Activated CD4-positive, alpha-beta T cell treated with anti-CD3 and anti-CD28 coated beads, Interleukin-2, amount 10 ng/mL, durations not matched to agents 7 days and 5 days (primary cell): ENCODE measurements around the gene MYO9A. TPM values are rescaled to one million over a fixed set of nuclear protein-coding genes. Genes with fewer than 3 reads are reported as not detected.

ENCODE experiments used
- CTCF ChIA-PET: fragments of 350-600 bp; sonication (Branson Sonifier 250); formaldehyde crosslinking; loops from one replicate; lab custom pipeline; 2021; ENCODE audit warnings: antibody characterized with exemption; lab: Charles Lee
- POLR2A ChIA-PET: fragments of 350-600 bp; sonication (Branson Sonifier 250); formaldehyde crosslinking; loops from one replicate; lab custom pipeline; 2021; ENCODE audit warnings: antibody characterized with exemption; lab: Charles Lee
- DNase-seq: peaks from one replicate; pipeline ENCODE4 v3.0.0-alpha.2; 2020
- H3K27ac Mint-ChIP-seq: one replicate; pipeline ENCODE4 v1.8.0; 2021; ENCODE audit warnings: mild to moderate bottlenecking, moderate library complexity, mixed read lengths
- H3K27me3 Mint-ChIP-seq: one replicate; pipeline ENCODE4 v1.8.0; 2021; ENCODE audit warnings: mixed read lengths
- H3K36me3 Mint-ChIP-seq: one replicate; pipeline ENCODE4 v1.8.0; 2021; ENCODE audit warnings: low read depth, mixed read lengths
- H3K4me1 Mint-ChIP-seq: one replicate; pipeline ENCODE4 v1.8.0; 2021; ENCODE audit warnings: mixed read lengths
- H3K4me3 Mint-ChIP-seq: one replicate; pipeline ENCODE4 v1.8.0; 2021; ENCODE audit warnings: mild to moderate bottlenecking, moderate library complexity, mixed read lengths
- H3K9me3 Mint-ChIP-seq: one replicate; pipeline ENCODE4 v1.8.0; 2021; ENCODE audit warnings: mixed read lengths
- total RNA-seq, 2 experiments: library from RNA; stranded (reverse); gene quantifications; one replicate each; pipeline ENCODE4 v1.2.3, GENCODE V29; 2021

Gene MYO9A
- total RNA-seq, 2 experiments from 2014 or later = 21.8 to 24.1 TPM

DNA sequence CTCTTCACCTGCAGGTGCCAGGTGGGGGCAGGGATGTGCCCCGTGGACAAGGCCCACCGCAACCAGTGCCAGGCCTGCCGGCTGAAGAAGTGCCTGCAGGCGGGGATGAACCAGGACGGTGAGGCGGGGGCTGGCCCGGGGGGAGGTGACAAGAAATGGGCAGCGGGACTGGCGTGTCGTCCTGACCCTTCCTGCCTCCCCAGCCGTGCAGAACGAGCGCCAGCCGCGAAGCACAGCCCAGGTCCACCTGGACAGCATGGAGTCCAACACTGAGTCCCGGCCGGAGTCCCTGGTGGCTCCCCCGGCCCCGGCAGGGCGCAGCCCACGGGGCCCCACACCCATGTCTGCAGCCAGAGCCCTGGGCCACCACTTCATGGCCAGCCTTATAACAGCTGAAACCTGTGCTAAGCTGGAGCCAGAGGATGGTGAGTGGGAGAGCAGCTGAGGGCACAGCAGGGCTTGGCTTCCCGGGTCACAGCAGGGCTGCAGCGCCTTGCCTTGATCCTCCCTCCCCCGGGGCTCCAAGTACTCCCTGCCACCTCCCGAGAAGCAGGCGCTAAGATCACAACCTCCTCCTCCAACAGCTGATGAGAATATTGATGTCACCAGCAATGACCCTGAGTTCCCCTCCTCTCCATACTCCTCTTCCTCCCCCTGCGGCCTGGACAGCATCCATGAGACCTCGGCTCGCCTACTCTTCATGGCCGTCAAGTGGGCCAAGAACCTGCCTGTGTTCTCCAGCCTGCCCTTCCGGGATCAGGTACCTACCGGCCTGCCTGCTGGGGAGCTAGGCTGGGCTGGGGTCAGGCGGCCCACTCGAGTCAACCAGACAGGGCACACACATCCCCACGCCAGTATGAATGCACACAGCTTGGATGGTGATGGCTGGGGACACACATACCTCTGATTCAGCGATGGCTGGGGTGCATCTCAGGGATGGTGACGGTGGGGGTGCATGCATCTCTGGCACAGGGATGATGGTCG lies 305.9 kb downstream of the MYO9A start:
- CTCF ChIA-PET = interaction anchor here (1.8 kb wide), 1 partner anchor 9 kb away, joined by 6 read pairs; no protein-coding TSS in a partner anchor
- POLR2A ChIA-PET = interaction anchor here (0.6 kb wide), 1 partner anchor 19 kb away, joined by 3 read pairs; no protein-coding TSS in a partner anchor
- no peak overlapping the region for H3K27ac Mint-ChIP-seq

DNA sequence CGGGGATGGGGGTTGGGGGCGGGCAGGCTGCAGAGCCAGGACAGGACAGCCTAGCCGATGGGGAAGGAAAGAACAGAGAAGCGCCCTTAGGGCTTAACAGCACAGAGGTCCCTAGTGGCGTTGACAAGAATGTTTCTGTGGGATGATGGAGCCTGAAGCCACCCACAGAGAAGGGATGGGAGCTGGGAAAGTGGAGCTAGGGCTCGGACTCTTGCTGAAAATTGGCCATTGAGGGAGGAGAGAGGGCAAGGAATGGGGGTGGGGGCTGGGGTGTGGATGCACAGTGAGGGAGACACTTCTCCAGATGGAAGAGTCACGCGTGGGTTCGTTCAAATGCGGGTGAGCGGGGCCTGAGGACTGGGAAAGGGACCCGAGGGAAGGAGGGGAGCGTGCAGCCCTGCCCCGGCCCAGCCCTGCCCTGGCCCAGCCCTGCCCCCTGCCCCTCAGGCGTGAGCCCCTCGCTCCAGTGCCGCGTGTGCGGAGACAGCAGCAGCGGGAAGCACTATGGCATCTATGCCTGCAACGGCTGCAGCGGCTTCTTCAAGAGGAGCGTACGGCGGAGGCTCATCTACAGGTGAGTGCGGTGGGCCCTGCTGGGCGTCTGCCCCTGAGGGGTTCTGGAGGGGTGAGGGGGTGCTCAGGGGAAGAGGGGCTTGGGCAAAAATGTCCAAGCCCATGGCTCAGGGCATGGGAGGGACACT lies 306.8 kb downstream of the MYO9A start:
- H3K9me3 Mint-ChIP-seq = no peaks in the 10 kb centered on the region
- ChIA-PET CTCF (no interaction called here), POLR2A (no interaction called here)
- H3K4me3 Mint-ChIP-seq = no peak overlapping the region
- H3K36me3 Mint-ChIP-seq = no peaks in the 10 kb centered on the region
- H3K27ac Mint-ChIP-seq = no peak overlapping the region
- H3K27me3 Mint-ChIP-seq = no peaks in the 10 kb centered on the region
- no peak for DNase-seq
- H3K4me1 Mint-ChIP-seq = no peaks in the 10 kb centered on the region

More for the DNA sequence above, 305.9 kb downstream of the MYO9A start:
- Mint-ChIP-seq H3K9me3 (no peaks in the 10 kb centered on the region), H3K4me1 (no peaks in the 10 kb centered on the region), H3K36me3 (no peaks in the 10 kb centered on the region), H3K27me3 (no peaks in the 10 kb centered on the region), H3K4me3 (no peak overlapping the region)
- no peak for DNase-seq

DNA sequence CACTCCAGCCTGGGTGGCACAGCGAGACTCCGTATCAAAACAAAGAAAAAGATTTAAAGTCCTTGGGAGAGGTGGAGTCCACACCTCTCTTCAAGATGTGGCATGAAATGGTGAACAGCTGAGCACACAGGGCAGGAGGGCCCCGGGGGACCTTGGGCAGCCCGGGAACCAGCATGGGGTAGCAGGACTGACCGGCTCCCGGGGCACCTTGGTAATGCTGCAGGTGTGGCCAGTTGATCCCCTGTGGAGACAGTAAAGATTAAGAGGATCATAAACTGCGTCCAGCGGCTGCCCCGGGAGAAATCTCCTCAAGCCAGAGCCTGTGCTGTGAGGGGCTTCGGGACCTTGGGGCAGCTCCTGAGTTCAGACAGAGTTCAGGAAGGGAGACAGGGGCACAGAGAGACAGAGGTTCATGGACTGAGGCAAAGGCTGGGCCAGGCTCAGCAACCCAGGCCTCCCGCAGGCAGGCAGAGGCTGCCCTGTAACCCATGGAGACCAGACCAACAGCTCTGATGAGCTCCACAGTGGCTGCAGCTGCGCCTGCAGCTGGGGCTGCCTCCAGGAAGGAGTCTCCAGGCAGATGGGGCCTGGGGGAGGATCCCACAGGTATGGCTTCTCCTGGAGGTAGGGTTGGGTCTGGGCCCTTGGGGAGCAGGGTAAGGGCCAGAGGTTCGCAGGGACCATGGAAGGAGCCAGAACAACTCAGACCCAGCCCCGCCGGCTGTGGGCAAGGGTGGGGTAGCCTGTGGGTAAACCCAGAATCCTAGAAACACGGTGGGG lies 307.5 kb downstream of the MYO9A start, which contains the start of gene NR2E3:
Gene NR2E3, plus strand, starts transcription at position 299 of the 780 bp plus-strand sequence. Its CDS starts 190 bp downstream, at position 489.
- ChIA-PET POLR2A (no interaction called here), CTCF (no interaction called here)
- no peaks in the 10 kb centered on the region for H3K4me1 Mint-ChIP-seq
- H3K9me3 Mint-ChIP-seq = no peaks in the 10 kb centered on the region
- no peak within 1 kb of the TSS for H3K27ac Mint-ChIP-seq
- no peak for DNase-seq
- H3K4me3 Mint-ChIP-seq = no peak within 1 kb of the TSS
- H3K36me3 Mint-ChIP-seq = no peaks in the 10 kb centered on the region
- no peaks in the 10 kb centered on the region for H3K27me3 Mint-ChIP-seq

DNA sequence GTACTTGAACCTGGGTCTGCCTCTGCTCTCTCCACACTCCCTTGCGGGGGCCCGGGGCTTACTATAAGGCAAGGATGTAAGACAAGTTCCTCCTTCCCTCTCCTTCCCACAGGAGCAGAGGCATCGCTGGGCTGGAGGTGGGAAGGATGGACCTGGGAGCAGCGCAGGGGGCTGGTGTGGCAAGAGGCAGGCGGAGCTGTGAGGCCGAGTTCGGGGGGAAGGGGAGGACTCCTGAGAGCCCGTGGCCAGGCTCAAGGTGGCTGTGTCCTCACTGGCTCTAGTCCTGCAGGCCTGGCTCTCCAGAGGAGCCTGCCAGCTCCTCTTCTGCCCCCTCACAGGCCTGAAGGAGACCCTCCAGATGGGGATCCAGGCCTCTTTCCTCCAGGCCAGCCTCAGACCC lies 308.6 kb downstream of the MYO9A start:
- Mint-ChIP-seq H3K27ac (no peak overlapping the region), H3K27me3 (no peaks in the 10 kb centered on the region), H3K9me3 (no peaks in the 10 kb centered on the region), H3K4me1 (no peaks in the 10 kb centered on the region), H3K4me3 (no peak overlapping the region), H3K36me3 (no peaks in the 10 kb centered on the region)
- DNase-seq = no peak
- CTCF ChIA-PET = no interaction called here
- POLR2A ChIA-PET = no interaction called here

DNA sequence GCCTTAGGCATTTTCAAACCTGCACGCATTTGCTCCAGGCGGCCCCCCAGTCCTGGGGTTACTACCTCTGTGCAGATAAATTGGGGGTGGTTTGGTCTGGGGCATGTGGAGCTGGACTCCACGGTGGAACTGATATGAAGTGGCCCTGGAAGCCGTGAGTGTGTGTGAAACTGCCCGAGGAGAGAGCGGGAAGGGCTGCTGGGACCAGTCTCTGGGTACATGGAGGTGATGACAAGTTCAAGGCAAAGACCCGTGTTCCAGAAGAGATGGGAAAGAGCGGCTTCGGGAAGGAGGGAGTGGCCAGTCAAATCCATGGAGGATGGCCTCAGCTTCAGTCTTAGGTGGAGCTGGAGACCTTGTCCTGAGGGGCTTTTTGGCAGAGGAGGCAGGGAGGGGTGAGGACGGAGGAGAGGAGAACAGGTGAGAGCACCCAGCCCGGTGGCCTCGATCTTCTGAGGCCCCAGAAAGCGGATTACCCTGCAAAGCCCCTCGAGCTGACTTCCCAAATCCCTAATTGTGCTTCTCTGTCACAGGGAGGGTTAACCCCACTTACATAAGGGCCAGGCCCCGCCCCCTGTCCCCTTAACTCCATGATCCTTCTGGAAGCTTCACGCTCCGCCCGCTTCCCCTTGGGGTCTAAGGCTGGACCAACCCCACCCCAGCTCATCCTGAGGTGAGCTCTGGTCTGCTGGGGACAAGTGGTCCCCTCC lies 309.5 kb downstream of the MYO9A start:
- ChIA-PET CTCF (interaction anchor here (0.6 to 1.4 kb wide), 2 partner anchors 28 to 64 kb away, joined by 3 to 4 read pairs; no protein-coding TSS in a partner anchor), POLR2A (no interaction called here)
- no peaks in the 10 kb centered on the region for H3K9me3 Mint-ChIP-seq
- H3K36me3 Mint-ChIP-seq = no peaks in the 10 kb centered on the region
- no peak overlapping the region for H3K4me3 Mint-ChIP-seq
- no peaks in the 10 kb centered on the region for H3K4me1 Mint-ChIP-seq
- no peak overlapping the region for H3K27ac Mint-ChIP-seq
- no peak for DNase-seq
- H3K27me3 Mint-ChIP-seq = no peaks in the 10 kb centered on the region

DNA sequence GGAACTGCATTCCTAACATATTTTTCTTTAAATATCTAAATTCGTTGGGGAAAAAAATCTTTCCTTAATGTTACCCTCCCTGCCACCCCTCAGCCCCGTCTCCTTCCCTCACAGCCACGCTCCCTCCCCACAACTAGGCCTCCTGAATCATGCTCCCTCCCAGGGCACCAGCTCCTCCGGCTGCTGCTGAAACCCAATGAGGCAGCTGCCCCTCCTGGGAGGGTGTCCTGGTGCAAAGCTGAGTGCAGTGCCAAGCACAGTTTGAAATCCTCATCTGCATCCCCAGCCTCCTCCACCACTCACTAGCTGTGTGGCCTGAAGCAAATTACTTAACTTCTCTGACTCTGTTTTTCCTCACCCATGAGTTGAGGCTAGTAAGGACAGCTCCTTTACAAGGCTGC lies 310.3 kb downstream of the MYO9A start:
- ChIA-PET CTCF (interaction anchor here (1.4 kb wide), 1 partner anchor 64 kb away, joined by 3 read pairs; no protein-coding TSS in a partner anchor), POLR2A (no interaction called here)
- Mint-ChIP-seq H3K4me3 (no peak overlapping the region), H3K36me3 (no peaks in the 10 kb centered on the region), H3K9me3 (no peaks in the 10 kb centered on the region), H3K27ac (no peak overlapping the region), H3K4me1 (no peaks in the 10 kb centered on the region), H3K27me3 (no peaks in the 10 kb centered on the region)
- no peak for DNase-seq

DNA sequence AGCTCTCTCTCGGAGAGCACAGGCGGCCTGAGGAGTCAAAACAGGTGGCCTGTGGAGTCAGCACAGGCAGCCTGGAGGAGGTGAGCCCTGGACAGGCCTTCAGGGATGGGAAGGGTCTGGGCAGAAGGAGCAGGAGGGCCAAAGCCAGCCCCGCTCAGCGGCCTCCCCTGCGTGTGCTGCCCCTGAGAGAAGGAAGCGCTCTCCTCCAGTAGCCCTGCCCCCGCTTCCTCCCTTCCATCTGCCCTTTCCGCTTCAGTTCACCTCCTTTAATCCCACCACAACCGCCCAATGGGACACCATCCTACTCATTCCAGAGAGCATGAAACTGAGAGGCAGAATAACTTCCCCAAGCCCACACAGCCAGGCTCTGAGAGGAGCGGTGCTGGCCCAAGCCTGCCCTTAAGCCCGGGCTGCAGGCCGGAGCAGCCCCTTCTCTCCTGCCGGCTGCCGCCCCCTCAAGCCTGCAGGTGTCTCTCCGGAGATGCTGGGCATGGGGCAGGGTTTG lies 310.8 kb downstream of the MYO9A start:
- POLR2A ChIA-PET = no interaction called here
- CTCF ChIA-PET = interaction anchor here (1.4 kb wide), 1 partner anchor 63 kb away, joined by 3 read pairs; no protein-coding TSS in a partner anchor
- no peak overlapping the region for H3K4me3 Mint-ChIP-seq
- H3K27me3 Mint-ChIP-seq = no peaks in the 10 kb centered on the region
- no peak for DNase-seq
- H3K36me3 Mint-ChIP-seq = no peaks in the 10 kb centered on the region
- H3K9me3 Mint-ChIP-seq = no peaks in the 10 kb centered on the region
- H3K4me1 Mint-ChIP-seq = peaks cover 1% of the 10 kb centered on the region
- H3K27ac Mint-ChIP-seq = no peak overlapping the region

DNA sequence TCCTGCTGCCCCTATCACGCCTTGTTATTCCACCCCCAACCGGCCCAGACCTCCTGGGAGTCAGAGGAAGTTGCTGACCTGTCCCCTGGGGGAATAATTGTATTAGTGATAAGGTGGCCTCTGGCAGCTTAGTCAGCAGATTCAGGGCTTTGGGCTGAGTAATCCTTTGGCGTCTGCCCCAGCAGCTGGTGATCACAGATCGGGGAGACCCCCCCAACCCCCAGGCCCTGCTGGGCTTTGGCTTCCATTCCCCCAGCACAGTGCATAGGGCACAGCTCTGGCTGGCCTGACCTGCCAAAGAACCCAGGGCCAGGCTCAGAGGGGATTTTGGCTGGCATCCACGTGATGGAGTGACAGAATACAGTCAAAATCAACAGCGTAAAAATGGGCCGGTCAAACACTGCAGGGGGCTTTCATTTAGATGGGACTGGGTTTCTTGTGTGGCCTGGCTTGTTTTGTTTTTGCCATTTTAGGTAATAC lies 311.5 kb downstream of the MYO9A start:
- H3K27ac Mint-ChIP-seq = no peak overlapping the region
- peaks cover 1% of the 10 kb centered on the region for H3K4me1 Mint-ChIP-seq
- no peak for DNase-seq
- no peaks in the 10 kb centered on the region for H3K36me3 Mint-ChIP-seq
- no peaks in the 10 kb centered on the region for H3K27me3 Mint-ChIP-seq
- no peaks in the 10 kb centered on the region for H3K9me3 Mint-ChIP-seq
- H3K4me3 Mint-ChIP-seq = no peak overlapping the region
- ChIA-PET POLR2A (no interaction called here), CTCF (no interaction called here)

DNA sequence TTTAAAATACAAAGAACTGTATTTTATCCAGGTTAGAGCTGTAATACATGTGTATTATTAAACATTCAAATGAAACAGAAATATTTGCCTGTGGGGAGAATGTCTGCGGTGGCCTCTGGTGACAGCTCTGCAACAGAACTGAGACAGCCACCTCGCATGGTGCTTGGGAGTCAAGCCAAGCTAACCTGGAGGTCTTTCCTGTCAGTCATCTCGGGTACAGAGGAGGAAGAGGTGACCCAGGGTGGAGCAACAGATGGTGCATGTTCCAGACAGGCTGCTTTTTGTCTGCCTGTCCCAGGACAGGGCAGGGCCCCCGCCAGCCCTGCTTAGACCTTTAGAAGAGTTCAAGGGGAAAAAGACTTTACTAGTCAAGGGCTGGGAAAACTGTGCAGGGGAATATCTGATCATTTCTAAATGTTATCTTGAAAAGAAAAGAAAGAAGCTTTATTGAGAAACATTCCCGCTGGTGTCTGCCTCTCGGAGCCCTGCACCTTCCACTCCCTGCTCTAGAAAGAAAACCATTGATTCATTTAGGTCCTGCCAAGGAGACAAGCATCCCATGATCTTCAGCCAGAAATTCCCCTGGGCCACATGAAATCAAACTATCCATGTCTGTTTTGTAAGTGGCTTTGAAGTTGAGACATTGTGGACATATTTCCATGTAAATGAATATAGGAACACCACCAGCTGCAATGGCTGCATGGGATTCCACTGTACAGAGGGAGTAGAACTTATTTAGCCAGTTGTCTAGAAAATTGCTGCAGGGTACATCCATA lies 313.1 kb downstream of the MYO9A start:
- Mint-ChIP-seq H3K4me3 (no peak overlapping the region), H3K27me3 (peaks cover 2% of the 10 kb centered on the region), H3K4me1 (peaks cover 1% of the 10 kb centered on the region), H3K9me3 (no peaks in the 10 kb centered on the region), H3K36me3 (no peaks in the 10 kb centered on the region), H3K27ac (no peak overlapping the region)
- CTCF ChIA-PET = interaction anchor here (0.7 kb wide), 1 partner anchor 75 kb away, joined by 3 read pairs; no protein-coding TSS in a partner anchor
- no peak for DNase-seq
- POLR2A ChIA-PET = no interaction called here

DNA sequence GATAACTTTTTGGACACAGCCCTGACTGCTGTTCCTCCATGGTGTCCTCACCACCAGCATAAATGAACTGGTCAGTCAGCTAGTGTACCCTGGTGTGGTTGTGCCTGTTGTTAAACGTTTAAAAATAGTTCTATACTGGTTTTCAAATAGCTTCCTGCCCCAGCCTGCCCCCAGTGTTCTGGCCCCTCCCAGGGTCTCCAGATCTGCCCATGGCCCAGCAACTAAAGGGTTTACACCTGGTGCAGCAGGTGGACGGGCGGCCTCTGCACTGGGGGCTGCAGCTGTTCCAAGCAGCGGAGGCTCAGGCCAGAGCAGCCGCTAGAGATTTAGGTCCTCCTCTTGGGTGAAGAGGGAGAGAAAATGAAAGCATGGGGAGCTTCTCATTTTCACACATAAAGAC lies 313.7 kb downstream of the MYO9A start:
- ChIA-PET CTCF (interaction anchor here (1.9 kb wide), 1 partner anchor 9 kb away, joined by 6 read pairs; no protein-coding TSS in a partner anchor), POLR2A (no interaction called here)
- no peak for DNase-seq
- Mint-ChIP-seq H3K27me3 (peaks cover 2% of the 10 kb centered on the region), H3K4me1 (peaks cover 1% of the 10 kb centered on the region), H3K36me3 (no peaks in the 10 kb centered on the region), H3K9me3 (no peaks in the 10 kb centered on the region), H3K4me3 (no peak overlapping the region), H3K27ac (no peak overlapping the region)

DNA sequence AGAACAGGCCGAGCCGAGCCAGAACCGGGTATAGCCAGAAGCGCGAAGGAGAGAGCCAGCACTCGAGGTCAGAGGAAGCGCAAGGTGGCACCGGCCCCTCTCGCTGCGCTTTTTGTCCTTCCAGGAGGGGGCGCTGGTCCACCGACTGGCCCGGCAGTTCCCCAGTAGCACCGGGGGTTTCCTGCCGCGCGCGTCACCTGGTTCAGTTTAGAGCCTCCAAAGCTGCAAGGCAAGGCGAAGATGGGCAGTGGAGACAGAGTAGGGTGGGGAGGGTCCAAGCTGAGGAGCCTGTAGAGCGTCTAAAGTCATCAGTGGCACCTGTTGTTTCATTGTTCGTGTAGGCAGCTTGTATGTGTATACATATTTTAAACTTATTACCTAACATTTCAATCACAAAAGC lies 315.2 kb downstream of the MYO9A start:
- no peak overlapping the region for H3K27ac Mint-ChIP-seq
- DNase-seq = peak; percentile 39
- ChIA-PET CTCF (interaction anchor here (1.0 to 1.9 kb wide), 3 partner anchors 10 to 83 kb away, joined by 3 to 6 read pairs (median 6); no protein-coding TSS in a partner anchor), POLR2A (no interaction called here)
- H3K27me3 Mint-ChIP-seq = peaks cover 2% of the 10 kb centered on the region
- no peaks in the 10 kb centered on the region for H3K36me3 Mint-ChIP-seq
- H3K4me1 Mint-ChIP-seq = peaks cover 1% of the 10 kb centered on the region
- no peak overlapping the region for H3K4me3 Mint-ChIP-seq
- no peaks in the 10 kb centered on the region for H3K9me3 Mint-ChIP-seq
